ENCODE measurements around the gene SUOX.

Gene SUOX

GRCh38 chr12:56046027-56046780 lies 49.1 kb downstream of the SUOX start:
- no peak for DNase-seq
- 86% methylated on average over 8 of the region's 9 CpGs for WGBS
- H2BK15ac ChIP-seq (ENCODE audit: low read depth, poor library complexity, severe bottlenecking) = no peak overlapping the region

GRCh38 chr12:56053407-56053893 lies 56.4 kb downstream of the SUOX start:
- H3K14ac ChIP-seq (ENCODE audit: low read length in 2 of 2) = no peak overlapping the region
- H3K23ac ChIP-seq (ENCODE audit: low read length in 2 of 2) = no peak overlapping the region
- no peak overlapping the region for H3K9ac ChIP-seq (ENCODE audit: low read length)
- no peaks in the 10 kb centered on the region for H3K79me1 ChIP-seq (replicated peaks; ENCODE audit: low read length, poor library complexity, severe bottlenecking)
- no peak overlapping the region for H2BK15ac ChIP-seq (ENCODE audit: low read depth, poor library complexity, severe bottlenecking)
- no peak overlapping the region for H4K91ac ChIP-seq (ENCODE audit: low read length)
- H3K4me2 ChIP-seq (ENCODE audit: low read length, poor library complexity, severe bottlenecking) = no peak overlapping the region
- H3K9me3 ChIP-seq (ENCODE audit: control insufficient read depth, low read length) = no peaks in the 10 kb centered on the region
- H2AFZ ChIP-seq (ENCODE audit: low read depth, low read length) = no peak overlapping the region
- no peak overlapping the region for H3K4ac ChIP-seq (ENCODE audit: low read depth in 1 of 2, low read length in 2 of 2)
- H2BK120ac ChIP-seq (ENCODE audit: low read depth, low read length) = no peak overlapping the region
- no peak overlapping the region for H3K18ac ChIP-seq (ENCODE audit: low read depth in 1 of 2, low read length in 2 of 2)
- H4K8ac ChIP-seq (ENCODE audit: low read length) = no peak overlapping the region
- no peak overlapping the region for H2BK12ac ChIP-seq (ENCODE audit: low read length in 2 of 2)
- no peak overlapping the region for H2BK5ac ChIP-seq (ENCODE audit: low read depth, low read length, poor library complexity, severe bottlenecking)
- DNase-seq = no peak
- H3K36me3 ChIP-seq (ENCODE audit: control insufficient read depth in 1 of 2, insufficient read depth in 2 of 2, low read depth in 1 of 2, low read length in 2 of 2) = no peaks in the 10 kb centered on the region
- H3K4me3 ChIP-seq (ENCODE audit: insufficient read depth in 1 of 2, low read depth in 1 of 2, low read length in 2 of 2) = no peak overlapping the region
- WGBS = 90% methylated on average over 5 of the region's 6 CpGs
- H3K27me3 ChIP-seq (ENCODE audit: control insufficient read depth in 1 of 2, insufficient read depth in 1 of 2, low read length in 2 of 2) = no peaks in the 10 kb centered on the region
- no peaks in the 10 kb centered on the region for H3K4me1 ChIP-seq (ENCODE audit: control insufficient read depth, insufficient read depth, low read depth, low read length)
- no peak overlapping the region for H3K27ac ChIP-seq (ENCODE audit: low read length, poor library complexity, severe bottlenecking)
- H2AK5ac ChIP-seq (ENCODE audit: low read length, severe bottlenecking) = no peak overlapping the region

More at GRCh38 chr12:56046027-56046780, 49.1 kb downstream of the SUOX start:
- Histone ChIP-seq H3K9me3 (ENCODE audit: control insufficient read depth, low read length) (no peaks in the 10 kb centered on the region), H3K36me3 (ENCODE audit: control insufficient read depth in 1 of 2, insufficient read depth in 2 of 2, low read depth in 1 of 2, low read length in 2 of 2) (peaks cover 25 to 42% of the 10 kb centered on the region in 2 experiments), H3K14ac (ENCODE audit: low read length in 2 of 2) (no peak overlapping the region), H3K4me1 (ENCODE audit: control insufficient read depth, insufficient read depth, low read depth, low read length) (peaks cover 12% of the 10 kb centered on the region), H2BK120ac (ENCODE audit: low read depth, low read length) (peak overlapping the region; percentile 49), H4K8ac (ENCODE audit: low read length) (peak overlapping the region; percentile 64), H3K79me1 (replicated peaks; ENCODE audit: low read length, poor library complexity, severe bottlenecking) (peaks cover 2% of the 10 kb centered on the region), H3K4me3 (ENCODE audit: insufficient read depth in 1 of 2, low read depth in 1 of 2, low read length in 2 of 2) (no peak overlapping the region), H2BK12ac (ENCODE audit: low read length in 2 of 2) (no peak overlapping the region), H2AFZ (ENCODE audit: low read depth, low read length) (no peak overlapping the region), H3K27ac (ENCODE audit: low read length, poor library complexity, severe bottlenecking) (peak overlapping the region; percentile 22), H2BK5ac (ENCODE audit: low read depth, low read length, poor library complexity, severe bottlenecking) (no peak overlapping the region), H3K9ac (ENCODE audit: low read length) (peak overlapping the region; percentile 43), H3K23ac (ENCODE audit: low read length in 2 of 2) (no peak overlapping the region), H2AK5ac (ENCODE audit: low read length, severe bottlenecking) (no peak overlapping the region), H4K91ac (ENCODE audit: low read length) (no peak overlapping the region), H3K4me2 (ENCODE audit: low read length, poor library complexity, severe bottlenecking) (no peak overlapping the region), H3K4ac (ENCODE audit: low read depth in 1 of 2, low read length in 2 of 2) (no peak overlapping the region), H3K27me3 (ENCODE audit: control insufficient read depth in 1 of 2, insufficient read depth in 1 of 2, low read length in 2 of 2) (no peaks in the 10 kb centered on the region), H3K18ac (ENCODE audit: low read depth in 1 of 2, low read length in 2 of 2) (no peak overlapping the region)

Measured in mesenchymal stem cell (in vitro differentiated cells and primary cell).